SK-MEL-5 (cell line): ENCODE results near the gene MIOS. TPM values are rescaled to one million over a fixed set of nuclear protein-coding genes. Genes with fewer than 3 reads are reported as not detected.
A peak's percentile ranks its signal among the peaks of the same experiment; 100 is the strongest.

ENCODE experiments used
- DNase-seq: peaks from one replicate; pipeline ENCODE4 v3.0.0-alpha.2; 2016; ENCODE audit warnings: low read depth, low spot score
- in situ Hi-C: cut with HindIII; loops from 2 replicates; pipeline ENCODE4 v1.10.0; 2016; ENCODE audit warnings: low sequenced_read_pairs, high pct_unique_total_duplicates, low pct_unique_long_range_greater_than_20kb
- total RNA-seq: library from RNA; depleted of rRNA; stranded (reverse); fragments of >200 nt; shearing (Covaris generic); gene quantifications from 2 replicates; pipeline ENCODE4 v1.2.3, GENCODE V29; 2014

Gene MIOS
- total RNA-seq, 1 experiment from 2014 or later = 49.2 TPM

DNA sequence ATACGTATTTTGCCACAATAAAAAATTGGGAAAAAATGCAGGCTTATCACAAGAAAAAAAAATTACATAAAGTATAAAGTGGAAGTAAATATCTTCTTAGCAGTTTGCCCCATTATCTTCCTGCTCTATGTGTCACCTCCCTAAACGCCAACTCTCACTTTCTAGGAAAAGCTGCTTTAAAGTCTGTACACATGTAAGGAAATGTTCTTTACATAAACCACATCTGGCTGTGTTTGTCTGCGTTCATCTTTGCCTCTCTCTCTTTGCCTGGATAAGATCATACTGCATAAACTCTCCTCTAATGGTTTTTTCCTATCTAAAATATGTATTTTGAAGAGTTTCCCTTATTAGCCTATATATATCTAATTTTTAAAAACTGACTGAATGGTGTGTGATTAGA, 50.9 kb downstream of the MIOS start:
- in situ Hi-C loops = no loop called here
- no peak for DNase-seq

- no peak for DNase-seq
- in situ Hi-C loops = no loop called here
Observed at GRCh38 chr7:7618410-7618809, 51.7 kb downstream of the MIOS start.

GRCh38 chr7:7620236-7620635, 53.6 kb downstream of the MIOS start:
- in situ Hi-C loops = no loop called here
- DNase-seq = no peak

- in situ Hi-C loops = no loop called here
- no peak for DNase-seq
Observed at GRCh38 chr7:7620644-7621210, 54.0 kb downstream of the MIOS start.

- in situ Hi-C loops = no loop called here
- DNase-seq = no peak
Observed at GRCh38 chr7:7628476-7628875, 61.8 kb downstream of the MIOS start.

GRCh38 chr7:7630626-7631329, 64.1 kb downstream of the MIOS start:
- DNase-seq = no peak
- in situ Hi-C loops = no loop called here

DNA sequence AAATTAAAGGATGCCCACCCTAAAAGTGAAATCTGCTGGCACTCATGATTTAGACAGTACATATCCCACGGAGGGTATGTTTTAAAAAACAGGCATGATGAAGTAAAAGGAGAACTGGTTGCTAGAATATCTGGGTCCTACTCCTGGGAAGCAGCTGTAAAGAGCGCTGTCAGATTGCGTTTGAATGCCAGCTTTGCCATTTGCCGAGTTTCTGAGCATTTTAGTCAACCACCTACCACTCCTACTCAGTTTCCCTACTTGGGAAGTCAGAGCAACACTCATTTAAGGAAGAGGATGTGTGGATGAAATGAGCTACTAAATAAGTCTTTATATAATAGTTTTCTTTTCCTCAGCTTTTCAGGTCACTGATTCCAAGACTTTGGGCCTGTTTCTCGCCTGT, 72.7 kb downstream of the MIOS start:
- in situ Hi-C loops = no loop called here
- no peak for DNase-seq

- in situ Hi-C loops = no loop called here
- peak; percentile 24 for DNase-seq
Observed at GRCh38 chr7:7639847-7640220, 73.2 kb downstream of the MIOS start.

GRCh38 chr7:7640221-7641128, 73.8 kb downstream of the MIOS start, which contains the start of gene UMAD1:
UMAD1 (plus strand) TSS chr7:7640752; CDS start chr7:7673372, 32,620 bp downstream.
- DNase-seq = peak; percentile 100
- in situ Hi-C loops = no loop called here

DNA sequence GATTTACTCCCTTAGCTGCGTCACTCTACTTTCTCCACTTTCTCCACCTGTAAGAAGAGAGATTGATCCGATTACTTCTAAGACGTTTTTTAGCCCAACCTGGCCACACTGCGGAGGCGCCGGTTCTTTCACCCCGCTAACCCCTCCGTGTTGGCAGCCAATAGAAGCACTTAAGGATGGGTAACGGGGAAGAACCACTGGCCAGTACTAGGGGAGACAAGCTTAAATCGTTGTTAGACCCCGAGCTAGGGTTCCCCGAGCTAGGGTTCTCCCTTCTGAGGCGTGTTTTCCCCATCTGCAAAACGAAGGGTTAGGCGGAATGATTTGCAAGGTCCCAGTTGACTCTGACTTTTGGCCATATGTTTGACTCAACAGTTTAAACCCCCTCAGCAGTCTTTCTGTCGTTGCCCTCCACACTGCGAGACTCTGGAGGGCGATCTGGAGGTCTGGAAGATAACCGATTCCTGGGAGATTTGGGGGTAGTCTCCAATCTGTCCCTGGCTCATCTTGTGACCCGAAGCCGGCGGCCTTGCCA, 74.5 kb downstream of the MIOS start:
- in situ Hi-C loops = no loop called here
- peak; percentile 34 for DNase-seq

DNA sequence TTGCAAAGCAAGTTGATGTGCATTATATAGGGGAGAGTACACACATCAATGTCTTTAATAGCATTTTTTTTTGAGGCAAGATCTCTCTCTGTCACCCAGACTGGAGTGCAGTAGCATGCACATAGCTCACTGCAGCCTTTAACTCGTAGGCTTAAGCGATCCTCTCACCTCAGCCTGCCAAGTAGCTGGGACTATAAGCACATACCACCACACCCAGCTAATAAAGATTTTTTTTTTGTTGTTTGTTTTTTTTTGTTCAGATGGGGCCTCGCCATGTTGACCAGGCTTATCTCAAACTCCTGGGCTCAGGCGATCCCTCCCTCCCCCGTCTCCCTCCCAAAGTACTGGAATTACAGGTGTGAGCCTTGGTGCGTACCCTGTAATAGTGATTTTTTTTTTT, 75.4 kb downstream of the MIOS start:
- in situ Hi-C loops = no loop called here
- no peak for DNase-seq

- in situ Hi-C loops = no loop called here
Observed at GRCh38 chr7:7647495-7648036, 80.9 kb downstream of the MIOS start.

DNA sequence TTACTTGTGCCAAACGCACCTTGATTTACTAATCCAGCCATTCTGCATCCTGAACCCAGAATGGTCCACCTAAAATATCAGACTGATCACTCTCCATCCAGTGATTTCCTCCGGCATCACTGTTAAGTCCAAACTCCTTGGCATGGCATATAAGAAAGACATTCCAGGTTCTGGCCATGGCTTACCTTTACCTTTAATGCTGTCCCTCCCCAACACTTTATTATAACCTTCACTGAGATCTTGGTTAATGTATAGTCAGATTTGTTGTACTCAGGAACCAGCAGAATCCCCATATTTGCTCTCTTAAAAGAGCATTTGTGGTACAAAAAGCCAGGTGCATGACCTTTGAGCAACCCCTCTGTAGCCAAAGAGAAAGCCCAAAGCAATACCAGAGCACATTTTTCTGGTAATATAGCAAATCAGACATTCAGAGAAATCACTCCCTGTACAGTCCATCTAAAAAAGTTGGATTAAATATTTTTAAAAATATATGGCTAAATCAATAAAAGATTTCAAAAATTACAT, 84.1 kb downstream of the MIOS start:
- in situ Hi-C loops = no loop called here
- no peak for DNase-seq

More at GRCh38 chr7:7647495-7648036, 80.9 kb downstream of the MIOS start:
- no peak for DNase-seq

DNA sequence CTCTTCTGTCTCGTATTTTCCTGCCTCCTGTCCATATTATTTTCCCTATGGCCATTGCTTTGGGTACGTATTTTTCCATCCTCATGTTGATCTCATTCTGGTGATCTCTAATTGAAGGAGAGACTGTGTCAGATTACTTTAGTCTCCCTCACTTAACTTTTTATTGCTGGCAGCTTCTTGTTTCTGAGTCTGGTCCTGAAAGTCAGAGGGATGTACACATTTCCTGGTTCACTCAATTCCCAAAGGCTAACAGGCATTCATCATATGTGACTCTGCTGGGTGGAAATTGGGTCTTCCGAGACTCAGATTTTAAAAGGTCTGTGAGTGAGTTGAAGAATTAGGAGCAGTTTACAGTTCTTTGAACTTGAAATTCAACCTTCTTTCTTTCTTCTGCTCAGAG, 84.8 kb downstream of the MIOS start:
- in situ Hi-C loops = no loop called here
- DNase-seq = no peak

DNA sequence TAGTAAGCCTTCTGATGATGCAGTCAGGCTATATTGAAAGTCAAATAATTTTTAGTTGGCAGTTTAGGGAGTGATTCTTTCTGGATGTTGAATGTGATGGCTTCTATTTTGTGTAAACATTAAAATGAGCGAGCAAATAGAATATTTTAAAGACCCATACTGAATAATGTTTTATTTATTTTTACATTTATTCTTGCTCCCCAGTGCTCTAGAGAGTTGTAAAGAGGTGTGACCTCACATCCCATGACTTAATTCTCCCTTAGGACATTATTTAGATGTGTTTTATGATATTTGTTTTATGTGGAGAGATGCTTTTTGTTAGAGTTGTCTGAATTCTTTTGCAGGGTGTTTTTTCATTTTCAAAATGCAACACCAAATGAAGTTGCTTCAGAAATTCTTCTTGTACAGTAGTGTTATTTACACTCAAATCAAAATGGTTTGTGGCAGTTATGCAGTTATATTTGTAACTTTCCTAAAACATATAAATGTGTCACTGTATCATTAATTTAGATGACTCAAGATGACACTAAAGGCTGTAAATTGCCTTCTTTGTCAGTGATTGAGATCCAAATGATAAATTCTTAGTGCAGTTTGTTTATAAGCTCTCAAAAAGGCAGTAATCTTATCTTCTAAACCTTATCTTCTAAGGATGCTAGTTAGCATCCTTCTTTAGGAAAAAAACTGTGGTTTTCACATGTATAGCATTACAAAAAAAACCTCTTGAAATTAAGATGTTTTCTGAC, 86.3 kb downstream of the MIOS start:
- in situ Hi-C loops = no loop called here
- no peak for DNase-seq

- in situ Hi-C loops = no loop called here
- peak; percentile 71 for DNase-seq
Observed at GRCh38 chr7:7653593-7654187, 87.0 kb downstream of the MIOS start.
